ENCODE data around the gene TPK1.

Gene TPK1

DNA sequence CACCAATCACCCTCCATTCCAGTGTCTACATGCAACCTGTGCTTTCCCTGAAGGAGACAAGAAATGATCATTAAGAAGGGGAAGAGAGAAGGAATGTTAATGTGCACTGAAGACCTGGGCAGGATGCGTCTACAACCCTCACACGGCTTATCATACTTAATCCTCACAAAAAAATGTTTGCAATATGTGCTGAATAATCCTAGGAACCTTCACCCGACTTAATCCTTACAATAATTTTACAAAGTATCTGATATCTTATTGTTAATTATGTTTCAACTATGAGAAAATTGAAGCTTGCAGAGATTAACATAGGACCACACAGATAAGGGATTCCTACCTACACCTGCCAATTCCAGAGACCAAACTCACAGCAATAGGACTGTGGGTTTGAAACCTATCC lies 287.3 kb downstream of the TPK1 start:
- H3K79me2 ChIP-seq (ENCODE audit: control insufficient read depth, insufficient read depth, low read length), result no peaks in the 10 kb centered on the region
- H2BK15ac ChIP-seq (replicated peaks; ENCODE audit: low read depth), result no peak overlapping the region
- H3K79me1 ChIP-seq (ENCODE audit: low read length), result no peaks in the 10 kb centered on the region
- H3K36me3 ChIP-seq (ENCODE audit: control insufficient read depth, insufficient read depth, low read length), result no peaks in the 10 kb centered on the region
- H3K4me1 ChIP-seq (ENCODE audit: control insufficient read depth, low read depth, low read length), result no peaks in the 10 kb centered on the region
- 100% methylated on average over 1 of the region's 3 CpGs for WGBS (ENCODE audit: extremely low coverage, insufficient coverage, low lambda C conversion rate)
- H3K4me3 ChIP-seq (ENCODE audit: low read length), result no peak overlapping the region
- H3K27me3 ChIP-seq (ENCODE audit: insufficient read depth, low read length, poor library complexity), result no peaks in the 10 kb centered on the region
- H2BK120ac ChIP-seq (ENCODE audit: low read depth, low read length), result no peak overlapping the region
- H3K4me2 ChIP-seq (ENCODE audit: low read length), result no peak overlapping the region
- no peak overlapping the region for H3K4ac ChIP-seq (ENCODE audit: low read depth, low read length)
- no peak overlapping the region for H4K5ac ChIP-seq (ENCODE audit: low read length)
- no peak overlapping the region for H3K23ac ChIP-seq (ENCODE audit: low read length)
- no peak overlapping the region for H2AK5ac ChIP-seq (ENCODE audit: low read length)
- H3K27ac ChIP-seq (ENCODE audit: low read depth, low read length), result no peak overlapping the region
- no peak for DNase-seq
- H3K56ac ChIP-seq (ENCODE audit: low read length), result no peak overlapping the region
- no peak overlapping the region for H3K9ac ChIP-seq (ENCODE audit: low read length)
- no peak overlapping the region for H4K8ac ChIP-seq (ENCODE audit: low read depth, low read length)
- H2BK5ac ChIP-seq (ENCODE audit: low read length), result no peak overlapping the region
- H3K18ac ChIP-seq (ENCODE audit: low read length), result no peak overlapping the region

DNA sequence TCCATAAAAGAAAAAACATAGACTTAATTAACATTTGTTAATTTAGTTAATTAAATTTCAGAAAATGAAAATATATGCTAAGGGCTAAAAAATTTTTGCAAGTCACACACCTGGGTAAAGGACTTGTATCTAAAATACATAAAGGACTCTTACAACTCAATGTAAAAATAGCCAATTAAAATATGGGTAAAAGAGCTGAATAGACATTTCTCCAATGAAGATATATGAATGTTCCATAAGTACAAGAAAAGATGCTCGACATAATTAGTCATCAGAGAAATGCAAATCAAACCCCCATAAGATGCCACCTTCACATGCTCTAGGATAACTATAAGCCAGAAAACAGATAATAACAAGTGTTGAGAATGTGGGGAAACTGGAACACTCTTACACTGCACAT lies 288.0 kb downstream of the TPK1 start:
- H3K56ac ChIP-seq (ENCODE audit: low read length), result no peak overlapping the region
- H4K8ac ChIP-seq (ENCODE audit: low read depth, low read length), result no peak overlapping the region
- H3K79me2 ChIP-seq (ENCODE audit: control insufficient read depth, insufficient read depth, low read length), result no peaks in the 10 kb centered on the region
- no peak overlapping the region for H3K4ac ChIP-seq (ENCODE audit: low read depth, low read length)
- no peak overlapping the region for H3K27ac ChIP-seq (ENCODE audit: low read depth, low read length)
- no peak overlapping the region for H3K9ac ChIP-seq (ENCODE audit: low read length)
- H3K18ac ChIP-seq (ENCODE audit: low read length), result no peak overlapping the region
- H3K79me1 ChIP-seq (ENCODE audit: low read length), result no peaks in the 10 kb centered on the region
- no peak overlapping the region for H3K4me3 ChIP-seq (ENCODE audit: low read length)
- H2AK5ac ChIP-seq (ENCODE audit: low read length), result no peak overlapping the region
- no peak for DNase-seq
- H2BK120ac ChIP-seq (ENCODE audit: low read depth, low read length), result no peak overlapping the region
- no peaks in the 10 kb centered on the region for H3K36me3 ChIP-seq (ENCODE audit: control insufficient read depth, insufficient read depth, low read length)
- WGBS (ENCODE audit: extremely low coverage, insufficient coverage, low lambda C conversion rate), result no CpG with 5 or more reads among the region's 1 CpG
- no peak overlapping the region for H2BK5ac ChIP-seq (ENCODE audit: low read length)
- no peak overlapping the region for H2BK15ac ChIP-seq (replicated peaks; ENCODE audit: low read depth)
- H3K27me3 ChIP-seq (ENCODE audit: insufficient read depth, low read length, poor library complexity), result no peaks in the 10 kb centered on the region
- no peak overlapping the region for H4K5ac ChIP-seq (ENCODE audit: low read length)
- H3K4me1 ChIP-seq (ENCODE audit: control insufficient read depth, low read depth, low read length), result no peaks in the 10 kb centered on the region
- H3K23ac ChIP-seq (ENCODE audit: low read length), result no peak overlapping the region
- H3K4me2 ChIP-seq (ENCODE audit: low read length), result no peak overlapping the region

GRCh38 chr7:144546782-144547181 lies 289.1 kb downstream of the TPK1 start:
- no peak overlapping the region for H3K9ac ChIP-seq (ENCODE audit: low read length)
- H3K79me1 ChIP-seq (ENCODE audit: low read length), result no peaks in the 10 kb centered on the region
- H3K4me2 ChIP-seq (ENCODE audit: low read length), result no peak overlapping the region
- no peak overlapping the region for H4K5ac ChIP-seq (ENCODE audit: low read length)
- no peak overlapping the region for H4K8ac ChIP-seq (ENCODE audit: low read depth, low read length)
- WGBS (ENCODE audit: extremely low coverage, insufficient coverage, low lambda C conversion rate), result no CpG with 5 or more reads among the region's 2 CpGs
- H3K27me3 ChIP-seq (ENCODE audit: insufficient read depth, low read length, poor library complexity), result no peaks in the 10 kb centered on the region
- no peak for DNase-seq
- H3K79me2 ChIP-seq (ENCODE audit: control insufficient read depth, insufficient read depth, low read length), result no peaks in the 10 kb centered on the region
- no peak overlapping the region for H3K4me3 ChIP-seq (ENCODE audit: low read length)
- no peaks in the 10 kb centered on the region for H3K36me3 ChIP-seq (ENCODE audit: control insufficient read depth, insufficient read depth, low read length)
- H3K23ac ChIP-seq (ENCODE audit: low read length), result no peak overlapping the region
- H3K4me1 ChIP-seq (ENCODE audit: control insufficient read depth, low read depth, low read length), result no peaks in the 10 kb centered on the region
- no peak overlapping the region for H2BK120ac ChIP-seq (ENCODE audit: low read depth, low read length)
- no peak overlapping the region for H3K27ac ChIP-seq (ENCODE audit: low read depth, low read length)
- H2BK5ac ChIP-seq (ENCODE audit: low read length), result no peak overlapping the region
- no peak overlapping the region for H3K56ac ChIP-seq (ENCODE audit: low read length)
- H3K4ac ChIP-seq (ENCODE audit: low read depth, low read length), result no peak overlapping the region
- no peak overlapping the region for H2AK5ac ChIP-seq (ENCODE audit: low read length)
- no peak overlapping the region for H3K18ac ChIP-seq (ENCODE audit: low read length)
- H2BK15ac ChIP-seq (replicated peaks; ENCODE audit: low read depth), result no peak overlapping the region

GRCh38 chr7:144545330-144545729 lies 290.5 kb downstream of the TPK1 start:
- Histone ChIP-seq H3K4me3 (ENCODE audit: low read length) (no peak overlapping the region), H4K8ac (ENCODE audit: low read depth, low read length) (no peak overlapping the region), H3K18ac (ENCODE audit: low read length) (no peak overlapping the region), H2BK15ac (replicated peaks; ENCODE audit: low read depth) (no peak overlapping the region), H3K4me1 (ENCODE audit: control insufficient read depth, low read depth, low read length) (no peaks in the 10 kb centered on the region), H2AK5ac (ENCODE audit: low read length) (no peak overlapping the region), H3K56ac (ENCODE audit: low read length) (no peak overlapping the region), H2BK120ac (ENCODE audit: low read depth, low read length) (no peak overlapping the region), H4K5ac (ENCODE audit: low read length) (no peak overlapping the region), H3K36me3 (ENCODE audit: control insufficient read depth, insufficient read depth, low read length) (no peaks in the 10 kb centered on the region), H3K4ac (ENCODE audit: low read depth, low read length) (no peak overlapping the region), H3K27me3 (ENCODE audit: insufficient read depth, low read length, poor library complexity) (no peaks in the 10 kb centered on the region), H3K4me2 (ENCODE audit: low read length) (no peak overlapping the region), H3K27ac (ENCODE audit: low read depth, low read length) (no peak overlapping the region), H3K79me2 (ENCODE audit: control insufficient read depth, insufficient read depth, low read length) (no peaks in the 10 kb centered on the region), H2BK5ac (ENCODE audit: low read length) (no peak overlapping the region), H3K79me1 (ENCODE audit: low read length) (no peaks in the 10 kb centered on the region), H3K9ac (ENCODE audit: low read length) (no peak overlapping the region), H3K23ac (ENCODE audit: low read length) (no peak overlapping the region)
- no peak for DNase-seq
- WGBS (ENCODE audit: extremely low coverage, insufficient coverage, low lambda C conversion rate), result no CpG with 5 or more reads among the region's 1 CpG

DNA sequence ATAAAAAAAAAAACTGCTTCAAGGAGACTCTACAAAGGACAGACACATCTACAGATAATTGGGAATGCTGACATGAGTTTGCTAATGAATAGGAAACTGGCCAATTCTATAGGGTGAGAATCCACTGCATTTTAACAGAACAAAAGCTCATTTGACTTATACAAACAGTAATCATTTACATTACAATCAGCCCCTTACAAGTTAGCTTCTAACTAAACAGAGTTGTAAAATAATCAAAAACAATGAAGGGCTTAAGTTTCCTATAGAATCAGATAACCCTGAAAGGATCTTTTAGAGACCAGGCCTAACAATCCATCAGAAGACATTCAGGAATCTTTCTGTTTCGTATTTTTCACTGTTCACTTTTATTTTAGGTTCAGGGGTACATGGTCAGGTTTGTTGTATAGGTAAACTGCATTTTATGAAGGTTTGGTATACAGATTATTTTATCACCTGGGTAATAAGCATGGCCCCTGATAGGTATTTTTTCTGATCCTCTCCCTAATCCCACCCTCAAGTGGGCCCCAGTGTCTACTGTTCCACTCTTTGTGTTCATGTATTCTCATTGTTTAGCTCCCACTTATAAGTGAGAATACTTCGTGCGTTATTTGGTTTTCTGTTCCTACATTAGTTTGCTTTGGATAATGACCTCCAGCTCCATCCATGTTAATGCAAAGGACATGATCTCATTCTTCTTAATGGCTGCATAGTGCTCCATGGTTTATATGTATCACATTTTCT lies 301.0 kb downstream of the TPK1 start:
- H3K18ac ChIP-seq (ENCODE audit: low read length), result no peak overlapping the region
- H2BK15ac ChIP-seq (replicated peaks; ENCODE audit: low read depth), result no peak overlapping the region
- no peak overlapping the region for H3K4ac ChIP-seq (ENCODE audit: low read depth, low read length)
- H2BK5ac ChIP-seq (ENCODE audit: low read length), result no peak overlapping the region
- H3K27me3 ChIP-seq (ENCODE audit: insufficient read depth, low read length, poor library complexity), result no peaks in the 10 kb centered on the region
- H3K9ac ChIP-seq (ENCODE audit: low read length), result no peak overlapping the region
- H3K27ac ChIP-seq (ENCODE audit: low read depth, low read length), result no peak overlapping the region
- H3K79me1 ChIP-seq (ENCODE audit: low read length), result no peaks in the 10 kb centered on the region
- H2BK120ac ChIP-seq (ENCODE audit: low read depth, low read length), result no peak overlapping the region
- no peak overlapping the region for H4K8ac ChIP-seq (ENCODE audit: low read depth, low read length)
- no peak overlapping the region for H2AK5ac ChIP-seq (ENCODE audit: low read length)
- no CpG with 5 or more reads among the region's 3 CpGs for WGBS (ENCODE audit: extremely low coverage, insufficient coverage, low lambda C conversion rate)
- no peak overlapping the region for H3K4me2 ChIP-seq (ENCODE audit: low read length)
- H4K5ac ChIP-seq (ENCODE audit: low read length), result no peak overlapping the region
- DNase-seq, result peak; percentile 23
- H3K4me1 ChIP-seq (ENCODE audit: control insufficient read depth, low read depth, low read length), result no peaks in the 10 kb centered on the region
- H3K4me3 ChIP-seq (ENCODE audit: low read length), result no peak overlapping the region
- H3K56ac ChIP-seq (ENCODE audit: low read length), result no peak overlapping the region
- H3K36me3 ChIP-seq (ENCODE audit: control insufficient read depth, insufficient read depth, low read length), result no peaks in the 10 kb centered on the region
- no peaks in the 10 kb centered on the region for H3K79me2 ChIP-seq (ENCODE audit: control insufficient read depth, insufficient read depth, low read length)
- no peak overlapping the region for H3K23ac ChIP-seq (ENCODE audit: low read length)

GRCh38 chr7:144534196-144534595 lies 301.7 kb downstream of the TPK1 start:
- Histone ChIP-seq H3K18ac (ENCODE audit: low read length) (no peak overlapping the region), H3K36me3 (ENCODE audit: control insufficient read depth, insufficient read depth, low read length) (no peaks in the 10 kb centered on the region), H3K23ac (ENCODE audit: low read length) (no peak overlapping the region), H4K5ac (ENCODE audit: low read length) (no peak overlapping the region), H3K79me2 (ENCODE audit: control insufficient read depth, insufficient read depth, low read length) (no peaks in the 10 kb centered on the region), H3K27me3 (ENCODE audit: insufficient read depth, low read length, poor library complexity) (no peaks in the 10 kb centered on the region), H3K9ac (ENCODE audit: low read length) (no peak overlapping the region), H3K27ac (ENCODE audit: low read depth, low read length) (no peak overlapping the region), H2BK5ac (ENCODE audit: low read length) (no peak overlapping the region), H3K4me1 (ENCODE audit: control insufficient read depth, low read depth, low read length) (no peaks in the 10 kb centered on the region), H3K56ac (ENCODE audit: low read length) (no peak overlapping the region), H3K4me2 (ENCODE audit: low read length) (no peak overlapping the region), H2AK5ac (ENCODE audit: low read length) (no peak overlapping the region), H2BK120ac (ENCODE audit: low read depth, low read length) (no peak overlapping the region), H3K79me1 (ENCODE audit: low read length) (no peaks in the 10 kb centered on the region), H3K4me3 (ENCODE audit: low read length) (no peak overlapping the region), H3K4ac (ENCODE audit: low read depth, low read length) (no peak overlapping the region), H2BK15ac (replicated peaks; ENCODE audit: low read depth) (no peak overlapping the region), H4K8ac (ENCODE audit: low read depth, low read length) (no peak overlapping the region)
- WGBS (ENCODE audit: extremely low coverage, insufficient coverage, low lambda C conversion rate), result no CpG with 5 or more reads among the region's 4 CpGs
- DNase-seq, result no peak

All from mesendoderm (in vitro differentiated cells).